NOMO-1 (cell line): ENCODE measurements around the gene HMGCR.
A peak's percentile ranks its signal among the peaks of the same experiment; 100 is the strongest.
"Not testable (repeated sequence)": the region's sequence is repeated elsewhere in the genome, so short reads cannot be mapped to it uniquely, and the experiment has no call there.

Experiments used
- DNase-seq, 2 experiments: peaks; one replicate each; lab custom pipeline; 2025; ENCODE audit not compliant: unreplicated experiment in 2 of 2; lab: John Stamatoyannopoulos, UW

Gene HMGCR

DNA sequence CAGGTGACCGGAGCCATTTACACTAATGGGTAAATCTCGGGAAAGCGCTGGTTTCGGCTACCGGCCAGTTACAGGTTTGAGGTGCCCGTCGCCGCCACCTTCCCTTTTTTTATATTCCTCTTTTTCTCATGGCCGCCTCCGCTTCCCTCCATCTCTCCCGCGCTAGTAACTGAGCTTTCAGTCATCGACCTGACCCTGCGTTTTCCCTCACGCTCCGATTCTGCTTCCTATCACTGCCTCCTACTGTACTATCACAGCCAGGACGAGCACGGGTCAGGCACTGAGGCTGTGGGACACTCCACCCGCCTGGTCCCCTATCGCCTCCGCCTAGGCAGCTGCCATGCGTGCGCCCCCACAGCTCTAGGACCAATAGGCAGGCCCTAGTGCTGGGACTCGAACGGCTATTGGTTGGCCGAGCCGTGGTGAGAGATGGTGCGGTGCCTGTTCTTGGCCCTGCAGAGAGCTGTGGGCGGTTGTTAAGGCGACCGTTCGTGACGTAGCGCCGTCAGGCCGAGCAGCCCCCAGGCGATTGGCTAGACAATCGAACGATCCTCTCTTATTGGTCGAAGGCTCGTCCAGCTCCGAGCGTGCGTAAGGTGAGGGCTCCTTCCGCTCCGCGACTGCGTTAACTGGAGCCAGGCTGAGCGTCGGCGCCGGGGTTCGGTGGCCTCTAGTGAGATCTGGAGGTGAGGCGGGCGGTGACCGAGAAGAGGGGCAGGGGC is at the start of gene HMGCR:
TSS of gene HMGCR (plus strand) at position 606 of the 722 bp plus-strand sequence. CDS start 5,386 bp downstream, outside the sequence.
- peak; percentile 99 to 100 for DNase-seq

DNA sequence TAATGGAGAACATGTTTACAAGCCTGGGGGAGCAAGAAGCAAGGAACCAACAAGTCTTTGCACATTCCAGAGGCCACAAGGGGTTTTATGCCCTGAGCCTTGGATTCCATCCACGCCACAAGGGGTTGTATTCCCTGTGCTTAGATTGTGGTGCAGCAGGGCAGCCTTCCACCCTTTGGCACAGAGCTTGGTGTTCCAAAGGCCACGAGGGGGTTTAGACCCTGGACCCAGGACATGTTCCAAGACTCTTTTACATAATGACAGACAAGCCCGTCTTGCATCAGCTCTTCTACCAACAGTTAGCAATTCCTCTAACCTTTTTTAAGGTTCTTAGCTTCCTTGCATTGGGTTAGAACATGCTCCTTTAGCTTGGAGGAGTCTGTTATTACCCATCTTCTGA is 45.2 kb upstream of the HMGCR start:
- DNase-seq: not testable (repeated sequence)

DNA sequence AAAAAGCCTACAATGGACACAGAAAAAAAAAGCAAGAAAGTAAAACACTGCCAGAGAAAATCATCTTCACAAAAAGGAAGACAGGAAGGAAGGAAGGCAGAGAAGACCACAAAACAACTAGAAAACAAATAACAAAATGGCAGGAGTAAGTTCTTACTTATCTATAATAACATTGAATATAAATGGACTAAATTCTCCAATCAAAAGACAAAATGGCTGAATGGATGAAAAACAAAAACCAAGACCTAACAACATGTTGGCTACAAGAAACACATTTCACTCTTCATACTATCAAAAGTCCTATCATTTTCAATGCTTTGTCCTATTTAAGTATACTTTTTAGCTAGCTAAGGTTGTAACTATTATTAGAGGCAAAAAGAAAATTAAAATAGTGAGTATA is 36.9 kb upstream of the HMGCR start:
- DNase-seq: no peak

DNA sequence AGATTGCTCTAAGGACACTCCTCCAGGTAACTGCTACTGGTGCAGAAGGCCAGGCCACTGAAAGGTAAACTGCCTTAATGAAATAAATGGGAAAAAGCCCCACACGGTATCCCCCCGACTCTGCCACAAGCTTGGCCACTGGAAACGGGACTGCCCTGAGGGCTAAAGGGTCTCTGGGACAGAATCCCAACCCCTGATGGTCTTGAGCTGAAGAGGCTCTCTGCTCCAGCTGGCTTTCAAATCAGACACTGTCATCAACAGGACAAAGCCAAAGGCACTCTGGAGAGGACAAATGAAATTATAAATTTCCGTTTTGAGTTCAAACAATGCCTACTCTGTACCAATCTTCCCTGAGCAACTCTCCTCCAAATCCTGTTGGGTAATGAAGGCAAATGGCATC is 33.6 kb upstream of the HMGCR start:
- no peak for DNase-seq

DNA sequence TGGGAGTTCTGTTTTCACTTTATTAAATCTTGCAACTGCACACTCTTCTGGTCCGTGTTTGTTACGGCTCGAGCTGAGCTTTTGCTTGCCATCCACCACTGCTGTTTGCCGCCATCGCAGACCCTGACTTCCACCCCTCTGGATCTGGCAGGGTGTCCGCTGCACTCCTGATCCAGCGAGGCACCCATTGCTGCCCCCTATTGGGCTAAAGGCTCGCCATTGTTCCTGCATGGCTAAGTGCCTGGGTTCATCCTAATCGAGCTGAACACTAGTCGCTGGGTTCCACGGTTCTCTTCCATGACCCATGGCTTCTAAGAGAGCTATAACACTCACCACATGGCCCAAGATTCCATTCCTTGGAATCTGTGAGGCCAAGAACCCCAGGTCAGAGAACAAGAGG is 32.5 kb upstream of the HMGCR start:
- not testable (repeated sequence) for DNase-seq

DNA sequence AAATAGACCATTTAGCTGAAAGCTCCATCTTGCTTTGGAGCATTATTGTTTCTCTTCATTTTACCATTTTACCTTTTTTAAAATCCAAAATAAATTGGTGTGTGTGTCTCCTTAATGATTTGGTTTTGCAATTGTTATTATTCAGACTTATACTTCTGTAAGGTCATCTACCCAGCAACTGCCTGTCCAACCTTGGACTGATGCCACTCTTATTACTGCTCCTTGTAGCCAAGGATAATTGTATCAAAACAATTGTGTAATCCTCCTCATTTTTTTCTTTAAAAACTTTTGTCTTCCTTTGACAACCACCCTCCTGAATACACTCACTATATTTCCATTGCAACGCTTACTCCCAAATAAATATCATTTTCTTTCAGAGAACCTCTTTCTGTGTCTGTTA is 30.3 kb upstream of the HMGCR start:
- DNase-seq: no peak

DNA sequence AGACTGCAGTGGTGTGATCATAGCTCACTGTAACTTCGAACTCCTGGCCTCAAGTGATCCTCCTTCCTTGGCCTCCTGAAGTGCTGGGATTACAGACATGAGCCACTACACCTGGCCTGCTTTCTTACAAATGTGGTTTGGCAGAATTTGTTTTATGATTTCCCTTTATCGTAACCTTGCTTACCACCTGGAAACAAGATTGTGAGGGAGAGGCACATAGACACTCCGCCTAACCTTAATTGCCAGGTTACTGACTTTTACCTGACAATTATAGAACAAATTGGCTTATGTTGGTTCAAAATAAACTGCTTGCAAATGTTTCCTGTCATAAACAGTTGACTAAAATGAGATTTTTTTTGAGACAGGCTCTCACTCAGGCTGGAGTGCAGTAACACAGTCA is 26.8 kb upstream of the HMGCR start:
- no peak for DNase-seq

DNA sequence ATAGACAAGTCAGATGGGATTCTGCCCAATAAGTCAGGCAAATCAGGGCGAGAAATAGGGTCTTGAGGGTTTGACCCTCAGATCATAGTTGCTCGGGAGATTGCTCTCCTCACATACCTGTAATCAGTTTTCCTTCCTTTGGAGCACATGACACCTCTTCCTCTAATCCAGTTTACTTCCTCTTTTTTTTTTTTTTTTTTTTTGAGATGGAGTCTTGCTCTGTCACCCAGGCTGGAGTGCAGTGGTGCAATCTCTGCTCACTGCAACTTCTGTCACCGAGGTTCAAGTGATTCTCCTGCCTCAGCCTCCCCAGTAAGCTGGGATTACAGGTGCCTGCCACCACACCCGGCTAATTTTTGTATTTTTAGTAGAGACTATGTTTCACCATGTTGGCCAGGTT is 17.9 kb upstream of the HMGCR start:
- peak; percentile 27 to 65 for DNase-seq

DNA sequence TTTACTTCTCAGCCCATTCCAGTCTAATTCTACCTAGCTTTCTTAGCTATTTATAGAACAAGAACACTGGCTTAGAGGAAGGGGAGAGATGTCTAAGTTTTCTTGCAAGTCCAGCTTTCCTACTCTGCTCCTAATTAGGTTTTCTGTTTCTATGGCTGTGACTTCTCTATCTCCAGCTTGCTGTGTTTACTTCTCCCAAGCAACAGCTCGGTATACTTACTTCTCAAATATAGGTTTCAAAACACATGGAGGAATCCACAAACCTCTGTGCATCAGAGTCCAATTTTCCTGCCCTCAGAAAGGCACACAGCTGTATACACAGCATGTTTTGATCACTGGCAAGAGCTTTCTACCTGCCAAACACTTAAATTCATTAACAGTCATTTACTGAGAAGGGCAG is 17.4 kb upstream of the HMGCR start:
- peak in 1 of 2 experiments; percentile 28 for DNase-seq

DNA sequence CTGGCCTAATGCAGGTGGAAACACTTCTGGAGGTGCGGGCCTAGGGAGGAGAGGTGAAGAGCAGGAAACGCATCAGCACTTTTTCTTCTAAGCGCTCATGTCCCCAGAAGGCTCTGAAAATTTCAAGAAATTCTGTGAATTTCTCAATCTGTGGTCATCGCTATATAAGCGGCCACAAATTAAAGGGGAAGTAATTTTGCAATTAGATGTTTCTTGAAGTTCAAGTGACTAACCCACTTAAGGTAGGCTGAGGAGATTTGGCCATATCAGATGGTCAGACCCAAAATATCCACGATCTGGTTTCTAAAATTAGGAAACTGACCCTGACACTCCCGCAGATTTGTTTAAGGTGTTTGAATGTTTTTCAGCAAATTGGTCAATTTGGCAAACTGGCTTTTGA is 16.6 kb upstream of the HMGCR start:
- peak; percentile 97 to 99 for DNase-seq

DNA sequence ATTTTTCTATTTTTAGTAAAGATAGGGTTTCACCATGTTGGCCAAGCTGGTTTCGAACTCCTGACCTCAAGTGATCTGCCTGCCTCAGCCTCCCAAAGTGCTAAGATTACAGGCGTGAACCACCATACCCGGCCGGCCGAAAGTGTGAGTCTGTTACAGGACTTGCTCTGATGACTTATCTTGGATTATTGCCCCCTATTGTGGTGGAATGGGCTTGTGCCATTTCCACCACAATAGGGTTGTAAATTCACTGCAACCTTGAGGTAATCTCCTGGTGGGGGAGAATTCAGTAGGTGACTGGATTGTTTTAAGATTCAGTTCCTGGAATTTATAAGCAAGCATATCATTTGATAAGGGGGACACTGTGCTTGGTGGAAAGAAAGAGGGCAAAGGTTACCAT is 15.0 kb upstream of the HMGCR start:
- DNase-seq: no peak

DNA sequence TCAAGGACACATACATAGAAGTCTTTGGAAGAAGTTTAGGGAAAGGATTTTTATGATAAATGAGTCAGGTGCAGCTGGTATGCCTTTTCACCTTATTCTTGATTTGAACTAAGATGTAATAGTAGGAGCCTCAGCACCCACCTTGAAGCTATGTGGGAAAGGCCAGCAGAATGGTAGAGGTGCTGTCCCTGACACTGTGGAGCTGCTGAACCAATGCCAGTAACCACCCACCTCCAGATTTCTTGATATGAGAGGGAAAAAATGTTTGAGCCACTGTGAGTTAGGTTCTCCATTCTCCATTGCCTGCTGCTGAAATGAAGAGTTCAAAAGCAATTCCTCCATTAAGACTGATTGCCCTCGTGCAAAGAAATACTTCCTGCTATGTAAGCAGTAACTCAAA is 12.2 kb upstream of the HMGCR start:
- peak in 1 of 2 experiments; percentile 13 for DNase-seq

DNA sequence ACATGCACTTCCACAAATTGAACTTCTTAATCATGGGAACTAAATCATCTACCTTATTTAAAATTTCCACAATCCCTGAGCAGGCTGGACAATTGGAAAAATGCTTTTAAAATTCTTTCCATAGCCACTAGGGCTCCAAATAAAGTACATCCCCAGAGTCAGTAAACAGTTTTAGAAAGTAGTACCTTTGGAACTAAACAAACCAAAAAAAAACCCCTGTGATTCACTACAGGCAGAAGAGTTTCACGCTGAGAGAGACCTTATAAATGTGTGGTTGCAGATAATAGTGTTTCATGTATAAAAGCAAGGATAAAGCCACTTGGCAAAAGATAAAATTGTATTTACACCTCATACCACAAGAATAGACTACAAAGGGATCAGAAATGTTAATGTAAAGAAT is 11.8 kb upstream of the HMGCR start:
- DNase-seq: no peak

DNA sequence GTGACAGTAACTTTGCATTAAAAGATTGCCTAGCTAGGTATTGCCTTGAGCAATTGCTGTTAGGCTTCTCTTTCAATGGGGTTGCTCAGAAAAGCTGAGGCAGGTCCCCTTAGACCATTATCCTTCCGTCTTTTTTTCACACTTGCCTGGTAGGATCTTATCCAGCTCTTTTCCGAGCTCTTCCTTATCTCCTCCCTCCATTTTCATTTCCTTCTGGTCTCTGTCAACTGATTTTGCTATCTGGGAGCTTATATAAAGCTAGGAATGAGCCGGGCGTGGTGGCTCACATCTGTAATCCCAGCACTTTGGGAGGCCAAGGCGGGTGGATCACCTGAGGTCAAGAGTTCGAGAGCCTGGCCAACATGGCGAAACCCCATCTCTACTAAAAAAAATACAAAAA is 6.6 kb upstream of the HMGCR start:
- DNase-seq: no peak

DNA sequence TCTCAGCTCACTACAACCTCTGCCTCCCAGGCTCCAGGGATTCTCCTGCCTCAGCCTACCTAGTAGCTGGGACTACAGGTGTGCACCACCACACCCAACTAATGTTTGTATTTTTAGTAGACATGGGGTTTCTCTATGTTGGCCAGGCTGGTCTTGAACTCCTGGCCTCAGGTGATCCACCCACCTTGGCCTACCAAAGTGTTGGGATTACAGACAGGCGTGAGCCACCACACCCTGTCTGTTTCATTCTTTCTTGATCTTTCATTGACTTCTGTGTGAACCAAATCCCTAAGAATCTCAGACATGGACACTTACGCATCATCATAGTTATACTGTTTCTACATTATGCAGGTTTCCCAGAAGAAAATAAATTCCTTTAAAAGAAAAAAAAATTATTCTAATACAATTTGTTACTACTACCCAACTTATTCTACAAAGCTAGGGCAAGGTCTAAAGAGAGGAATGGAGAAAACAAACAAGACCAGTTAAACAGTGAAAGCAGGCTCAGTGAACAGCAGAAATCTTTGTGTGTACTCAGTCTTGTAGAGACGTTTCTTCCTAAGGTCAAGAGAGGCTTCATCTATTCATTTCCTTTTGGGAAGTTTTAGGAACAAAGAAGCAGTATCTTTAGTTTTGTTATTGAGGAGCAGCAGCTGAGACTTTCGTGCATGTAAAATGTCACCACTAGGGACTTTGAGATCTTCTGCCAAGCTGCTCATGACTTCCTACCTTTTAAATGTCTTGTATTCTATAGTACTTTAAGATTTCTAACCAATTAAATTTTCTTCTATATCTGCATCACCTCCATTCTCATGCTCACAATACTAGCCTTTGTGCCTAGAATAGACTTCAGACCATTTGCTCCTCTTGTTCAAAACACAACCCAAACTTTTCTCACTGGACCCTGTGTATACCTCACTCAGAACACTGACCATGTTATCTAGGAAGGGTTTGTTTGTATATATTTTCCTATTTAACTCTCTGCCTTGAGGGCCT is 5.6 kb upstream of the HMGCR start:
- DNase-seq: no peak

DNA sequence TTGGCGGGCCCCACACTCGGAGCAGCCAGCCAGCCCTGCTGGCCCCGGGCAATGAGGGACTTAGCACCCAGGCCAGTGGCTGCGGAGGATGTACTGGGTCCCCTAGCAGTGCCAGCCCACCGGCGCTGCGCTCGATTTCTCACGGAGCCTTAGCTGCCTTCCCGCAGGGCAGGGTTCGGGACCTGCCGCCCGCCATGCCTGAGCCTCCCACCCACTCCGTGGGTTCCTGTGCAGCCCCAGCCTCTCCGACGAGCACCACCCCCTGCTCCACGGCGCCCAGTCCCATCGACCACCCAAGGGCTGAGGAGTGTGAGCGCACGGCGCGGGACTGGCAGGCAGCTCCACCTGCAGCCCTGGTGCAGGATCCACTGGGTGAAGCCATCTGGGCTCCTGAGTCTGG is 3.3 kb upstream of the HMGCR start:
- not testable (repeated sequence) for DNase-seq

DNA sequence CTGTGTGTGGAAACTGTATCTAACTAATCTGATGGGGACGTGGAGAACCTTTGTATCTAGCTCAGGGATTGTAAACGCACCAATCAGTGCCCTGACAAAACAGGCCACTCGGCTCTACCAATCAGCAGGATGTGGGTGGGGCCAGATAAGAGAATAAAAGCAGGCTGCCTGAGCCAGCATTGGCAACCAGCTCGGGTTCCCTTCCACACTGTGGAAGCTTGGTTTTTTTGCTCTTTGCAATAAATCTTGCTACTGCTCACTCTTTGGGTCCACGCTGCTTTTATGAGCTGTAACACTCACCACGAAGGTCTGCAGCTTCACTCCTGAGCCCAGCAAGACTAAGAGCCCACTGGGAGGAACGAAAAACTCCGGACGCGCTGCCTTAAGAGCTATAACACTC is 2.6 kb upstream of the HMGCR start:
- not testable (repeated sequence) for DNase-seq

DNA sequence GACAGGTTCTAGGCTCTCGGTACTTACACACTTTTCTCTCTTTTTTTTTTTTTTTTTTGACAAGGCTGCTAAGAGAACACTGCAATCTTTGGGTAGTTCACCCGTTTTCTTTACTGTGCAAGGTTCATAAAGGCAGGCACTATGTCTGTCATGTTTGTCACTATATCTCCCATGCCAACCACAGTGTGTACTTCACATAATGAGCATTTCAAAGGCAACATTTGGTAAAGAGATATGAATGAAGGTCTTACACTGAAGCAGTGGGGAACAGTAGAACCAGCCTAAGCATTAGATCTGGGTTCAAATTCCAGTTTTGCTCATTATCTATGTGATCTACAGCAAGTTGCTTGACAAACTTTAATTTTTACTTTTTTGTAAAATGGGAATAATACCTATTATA is 1.5 kb upstream of the HMGCR start:
- no peak for DNase-seq

DNA sequence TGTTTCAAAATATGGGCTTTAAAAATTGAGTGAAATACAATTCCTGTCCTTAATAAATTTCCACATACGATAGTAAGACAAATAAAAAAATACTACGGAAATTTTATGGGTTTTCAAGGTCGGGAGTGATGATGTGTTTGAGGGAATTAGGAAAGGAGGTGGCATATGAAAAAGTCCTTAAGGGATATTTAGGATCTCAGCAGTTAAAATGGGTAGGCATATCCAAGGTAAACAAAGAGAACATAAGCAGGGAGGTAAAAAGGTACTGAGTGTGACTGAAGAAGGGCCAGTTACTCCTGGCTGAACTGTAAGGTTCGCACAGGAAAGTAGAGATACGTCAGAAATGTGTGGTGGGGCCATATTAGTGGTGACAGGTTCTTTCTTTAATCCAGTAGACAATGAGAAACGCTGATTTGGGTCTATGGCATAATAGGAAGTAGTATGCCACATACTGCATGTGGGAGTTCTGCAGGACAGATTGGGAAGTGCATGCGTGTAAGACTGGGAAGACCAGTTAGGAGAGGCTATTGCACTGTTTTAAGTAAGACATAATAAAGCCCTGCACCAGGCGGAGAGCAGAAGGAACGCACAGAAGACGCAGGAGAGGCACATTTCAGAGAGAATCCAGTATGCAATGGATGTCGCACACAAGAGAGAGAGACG is 937 bp upstream of the HMGCR start:
- peak; percentile 39 to 83 for DNase-seq

DNA sequence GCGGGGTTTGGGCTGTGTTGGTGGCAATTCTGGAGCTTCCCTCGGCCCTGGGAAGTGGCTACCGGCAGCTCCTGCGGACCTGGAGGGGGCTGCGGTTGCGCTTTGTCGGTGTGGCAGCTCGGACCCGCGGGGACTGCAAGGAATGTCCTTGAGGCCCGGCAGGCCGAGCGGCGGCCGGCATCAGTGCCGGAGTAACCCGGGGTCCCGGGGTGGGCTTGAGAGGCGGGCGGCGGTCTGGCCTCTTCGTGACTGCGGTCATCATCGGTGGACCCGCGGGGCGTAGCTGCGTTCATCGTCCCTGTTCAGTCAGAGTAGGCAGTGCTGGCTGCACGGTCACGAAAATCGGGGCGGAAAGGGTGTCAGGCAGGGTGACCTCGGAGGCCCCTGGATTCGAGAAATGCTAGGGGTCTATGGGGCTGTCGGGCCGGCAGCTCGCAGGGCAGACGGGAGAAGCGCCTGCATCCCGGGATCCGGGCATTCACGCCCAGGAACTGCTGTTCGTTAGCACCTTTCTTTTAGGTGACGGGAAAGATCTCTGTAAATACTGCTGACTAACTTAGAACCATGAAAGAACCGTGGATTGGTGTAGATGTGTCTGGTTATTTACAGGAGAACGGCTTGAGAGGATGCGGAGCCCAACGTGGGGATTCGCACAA is 474 bp downstream of the HMGCR start:
- peak in 1 of 2 experiments; percentile 28 for DNase-seq

DNA sequence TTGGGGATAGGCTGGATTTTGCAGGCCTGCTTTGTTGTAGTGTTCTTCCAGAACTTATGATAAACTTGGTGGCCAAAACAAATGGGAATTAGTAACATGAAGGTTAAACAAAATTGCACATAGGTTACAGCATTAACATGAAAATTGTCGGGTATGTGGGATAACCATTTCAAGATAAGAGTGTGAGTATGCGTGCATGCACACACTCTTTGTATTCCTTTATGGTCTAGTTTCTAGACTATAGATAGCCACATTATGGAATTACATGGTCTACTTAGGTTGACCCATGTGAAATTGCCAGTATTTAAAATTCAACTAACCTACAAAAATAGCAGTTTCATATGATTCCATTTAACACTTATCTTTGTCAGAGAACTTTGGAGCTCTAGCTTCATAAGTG is 1.4 kb downstream of the HMGCR start:
- no peak for DNase-seq
